ENCODE measurements around the gene TEX29. TPM values are rescaled to one million over a fixed set of nuclear protein-coding genes. Genes with fewer than 3 reads are reported as not detected.

The TEX29 gene
- not detected in 2 replicates for total RNA-seq (2014; rRNA removed; shearing (Covaris generic))

GRCh38 chr13:111319998-111320911, at the start of gene TEX29:
Gene TEX29, plus strand, starts transcription at chr13:111320642. Its CDS starts 249 bp downstream, at chr13:111320891.
- DNase-seq (ENCODE audit: low spot score): no peak

GRCh38 chr13:111270765-111271698, 49.4 kb upstream of the TEX29 start:
- no peak for DNase-seq (ENCODE audit: low spot score)

- no peak for DNase-seq (ENCODE audit: low spot score)
Measured at GRCh38 chr13:111272117-111272516, 48.3 kb upstream of the TEX29 start.

- no peak for DNase-seq (ENCODE audit: low spot score)
Measured at GRCh38 chr13:111275382-111275781, 45.1 kb upstream of the TEX29 start.

- no peak for DNase-seq (ENCODE audit: low spot score)
Measured at GRCh38 chr13:111275995-111276618, 44.3 kb upstream of the TEX29 start.

GRCh38 chr13:111278258-111278657, 42.2 kb upstream of the TEX29 start:
- no peak for DNase-seq (ENCODE audit: low spot score)

GRCh38 chr13:111278743-111279652, 41.4 kb upstream of the TEX29 start:
- DNase-seq (ENCODE audit: low spot score): no peak

- no peak for DNase-seq (ENCODE audit: low spot score)
Measured at GRCh38 chr13:111280226-111280625, 40.2 kb upstream of the TEX29 start.

GRCh38 chr13:111280681-111281585, 39.5 kb upstream of the TEX29 start:
- no peak for DNase-seq (ENCODE audit: low spot score)

- no peak for DNase-seq (ENCODE audit: low spot score)
Measured at GRCh38 chr13:111281751-111282311, 38.6 kb upstream of the TEX29 start.

GRCh38 chr13:111282425-111282824, 38.0 kb upstream of the TEX29 start:
- DNase-seq (ENCODE audit: low spot score): no peak

- DNase-seq (ENCODE audit: low spot score): no peak
Measured at GRCh38 chr13:111282997-111283396, 37.4 kb upstream of the TEX29 start.

GRCh38 chr13:111283457-111283856, 37.0 kb upstream of the TEX29 start:
- no peak for DNase-seq (ENCODE audit: low spot score)

GRCh38 chr13:111283991-111284390, 36.5 kb upstream of the TEX29 start:
- no peak for DNase-seq (ENCODE audit: low spot score)

GRCh38 chr13:111284565-111284964, 35.9 kb upstream of the TEX29 start:
- DNase-seq (ENCODE audit: low spot score): no peak

GRCh38 chr13:111286162-111286561, 34.3 kb upstream of the TEX29 start:
- no peak for DNase-seq (ENCODE audit: low spot score)

- no peak for DNase-seq (ENCODE audit: low spot score)
Measured at GRCh38 chr13:111286749-111287148, 33.7 kb upstream of the TEX29 start.

GRCh38 chr13:111287201-111287600, 33.2 kb upstream of the TEX29 start:
- no peak for DNase-seq (ENCODE audit: low spot score)

- DNase-seq (ENCODE audit: low spot score): no peak
Measured at GRCh38 chr13:111288276-111288675, 32.2 kb upstream of the TEX29 start.

All from H4 (cell line).